Eye (tissue), 1 donor: Measurements from ENCODE around the gene BCL2L12.

Experiments used
- DNase-seq: peaks from one replicate; pipeline ENCODE4 v3.0.0-alpha.2; 2015

The BCL2L12 gene

GRCh38 chr19:49664171-49665035 is 1.3 kb upstream of the BCL2L12 start:
- peak; percentile 91 for DNase-seq

- DNase-seq: peak; percentile 51
Measured at GRCh38 chr19:49665036-49665350, 740 bp upstream of the BCL2L12 start.

GRCh38 chr19:49666120-49666444 is 349 bp downstream of the BCL2L12 start:
- no peak for DNase-seq

- DNase-seq: no peak
Measured at GRCh38 chr19:49667473-49667872, 1.7 kb downstream of the BCL2L12 start.

- DNase-seq: no peak
Measured at GRCh38 chr19:49669516-49669915, 3.8 kb downstream of the BCL2L12 start.

- DNase-seq: peak; percentile 86
Measured at GRCh38 chr19:49672131-49672919, 6.6 kb downstream of the BCL2L12 start.

- no peak for DNase-seq
Measured at GRCh38 chr19:49676136-49676783, 10.5 kb downstream of the BCL2L12 start.

GRCh38 chr19:49676784-49677230 is 11.1 kb downstream of the BCL2L12 start:
- peak; percentile 100 for DNase-seq

- no peak for DNase-seq
Measured at GRCh38 chr19:49677231-49677900, 11.6 kb downstream of the BCL2L12 start, which contains the start of gene PRMT1. Gene PRMT1, plus strand, starts transcription at chr19:49677271. Its CDS starts 10 bp downstream, at chr19:49677281.

GRCh38 chr19:49677901-49678674 is 12.4 kb downstream of the BCL2L12 start:
- peak; percentile 97 for DNase-seq

- no peak for DNase-seq
Measured at GRCh38 chr19:49678985-49679770, 13.4 kb downstream of the BCL2L12 start.

- no peak for DNase-seq
Measured at GRCh38 chr19:49679771-49680413, 14.2 kb downstream of the BCL2L12 start.

GRCh38 chr19:49680421-49681351 is 15.0 kb downstream of the BCL2L12 start:
- DNase-seq: peak; percentile 99

GRCh38 chr19:49681830-49682229 is 16.1 kb downstream of the BCL2L12 start:
- no peak for DNase-seq

GRCh38 chr19:49682274-49682673 is 16.5 kb downstream of the BCL2L12 start:
- no peak for DNase-seq

GRCh38 chr19:49683814-49684250 is 18.1 kb downstream of the BCL2L12 start:
- DNase-seq: no peak

- no peak for DNase-seq
Measured at GRCh38 chr19:49684251-49684982, 18.7 kb downstream of the BCL2L12 start.

- no peak for DNase-seq
Measured at GRCh38 chr19:49684983-49685553, 19.3 kb downstream of the BCL2L12 start.
